ENCODE measurements around the gene SLC51A. TPM values are rescaled to one million over a fixed set of nuclear protein-coding genes. Genes with fewer than 3 reads are reported as not detected.

SLC51A gene
- total and polyA plus RNA-seq, 9 of the 15 experiments (the other 6 are each of a cell fraction or from before 2014, with no cell fraction given): 0.35 to 0.38 TPM; not detected in 7

GRCh38 chr3:196263819-196264218 lies 47.5 kb downstream of the SLC51A start:
- Histone ChIP-seq H3K79me2 (ENCODE audit: control insufficient read depth, insufficient read depth, low read length) (peaks cover 9% of the 10 kb centered on the region), H3K9me1 (ENCODE audit: control insufficient read depth, insufficient read depth, low read length) (no peaks in the 10 kb centered on the region), H3K27ac (ENCODE audit: extremely low read depth, low read depth, low read length) (no peak overlapping the region), H3K9me3 (replicated peaks; ENCODE audit: control insufficient read depth, insufficient read depth, low read depth, low read length) (no peaks in the 10 kb centered on the region), H3K27me3 (ENCODE audit: control insufficient read depth in 2 of 2, insufficient read depth in 2 of 2, low read length in 2 of 2) (no peaks in the 10 kb centered on the region), H3K36me3 (ENCODE audit: control insufficient read depth, insufficient read depth, low read length) (peaks cover 40% of the 10 kb centered on the region; the same call in 2 of the 3 replicates), H3K4me2 (ENCODE audit: insufficient read depth, low read length) (no peak overlapping the region), H3K4me1 (replicated peaks in 1 of 2; ENCODE audit: control insufficient read depth in 2 of 2, insufficient read depth in 2 of 2, low read length in 2 of 2) (peaks cover 6% of the 10 kb centered on the region in 2 experiments; a peak in 4 of 5 replicates), H2AFZ (ENCODE audit: low read depth, low read length) (no peak overlapping the region), H4K20me1 (replicated peaks; ENCODE audit: control insufficient read depth, insufficient read depth, low read length) (no peaks in the 10 kb centered on the region), H3K9ac (ENCODE audit: insufficient read depth in 1 of 2, low read depth in 2 of 2, low read length in 2 of 2) (no peak overlapping the region), H3K4me3 (no peak overlapping the region)
- intact Hi-C loops (cut with micrococcal nuclease) (no loop called here), in situ Hi-C loops (cut with MboI) (no loop called here)
- ChIA-PET CTCF (ENCODE audit: low intra/inter-chr PET ratio) (no interaction called here), POLR2A (interaction anchor here (0.5 to 1.0 kb wide), 2 partner anchors 12 to 248 kb away, joined by 3 to 6 read pairs; no protein-coding TSS in a partner anchor)
- no peak for DNase-seq (ENCODE audit: extremely low read depth in 1 of 4, low spot score in 3 of 4)
- ATAC-seq: no peak
- WGBS (ENCODE audit: insufficient coverage, low coverage, missing lambda C conversion rate): 84% methylated on average over 7 of the region's 7 CpGs
- FAIRE-seq: no peak
- BruUV-seq (replicated peaks): no TSS peak
- TF ChIP-seq BACH1 (tag; IDR thresholded peaks at IDR 0.05): no peak
- TF ChIP-seq SETDB1 (IDR thresholded peaks at IDR 0.05; ENCODE audit: low read length): no peak
- no peak for TF ChIP-seq CEBPG (CRISPR knock-in tag; IDR thresholded peaks at IDR 0.05)
- TF ChIP-seq CEBPG (tag; conservative IDR thresholded peaks at IDR 0.05 in 1 of 2, IDR thresholded peaks at IDR 0.05 in 1 of 2): no peak
- TF ChIP-seq NR4A1 (CRISPR knock-in tag; IDR thresholded peaks at IDR 0.05): no peak
- TF ChIP-seq NR4A1 (tag; IDR thresholded peaks at IDR 0.05): no peak
- TF ChIP-seq, protein P1, sequence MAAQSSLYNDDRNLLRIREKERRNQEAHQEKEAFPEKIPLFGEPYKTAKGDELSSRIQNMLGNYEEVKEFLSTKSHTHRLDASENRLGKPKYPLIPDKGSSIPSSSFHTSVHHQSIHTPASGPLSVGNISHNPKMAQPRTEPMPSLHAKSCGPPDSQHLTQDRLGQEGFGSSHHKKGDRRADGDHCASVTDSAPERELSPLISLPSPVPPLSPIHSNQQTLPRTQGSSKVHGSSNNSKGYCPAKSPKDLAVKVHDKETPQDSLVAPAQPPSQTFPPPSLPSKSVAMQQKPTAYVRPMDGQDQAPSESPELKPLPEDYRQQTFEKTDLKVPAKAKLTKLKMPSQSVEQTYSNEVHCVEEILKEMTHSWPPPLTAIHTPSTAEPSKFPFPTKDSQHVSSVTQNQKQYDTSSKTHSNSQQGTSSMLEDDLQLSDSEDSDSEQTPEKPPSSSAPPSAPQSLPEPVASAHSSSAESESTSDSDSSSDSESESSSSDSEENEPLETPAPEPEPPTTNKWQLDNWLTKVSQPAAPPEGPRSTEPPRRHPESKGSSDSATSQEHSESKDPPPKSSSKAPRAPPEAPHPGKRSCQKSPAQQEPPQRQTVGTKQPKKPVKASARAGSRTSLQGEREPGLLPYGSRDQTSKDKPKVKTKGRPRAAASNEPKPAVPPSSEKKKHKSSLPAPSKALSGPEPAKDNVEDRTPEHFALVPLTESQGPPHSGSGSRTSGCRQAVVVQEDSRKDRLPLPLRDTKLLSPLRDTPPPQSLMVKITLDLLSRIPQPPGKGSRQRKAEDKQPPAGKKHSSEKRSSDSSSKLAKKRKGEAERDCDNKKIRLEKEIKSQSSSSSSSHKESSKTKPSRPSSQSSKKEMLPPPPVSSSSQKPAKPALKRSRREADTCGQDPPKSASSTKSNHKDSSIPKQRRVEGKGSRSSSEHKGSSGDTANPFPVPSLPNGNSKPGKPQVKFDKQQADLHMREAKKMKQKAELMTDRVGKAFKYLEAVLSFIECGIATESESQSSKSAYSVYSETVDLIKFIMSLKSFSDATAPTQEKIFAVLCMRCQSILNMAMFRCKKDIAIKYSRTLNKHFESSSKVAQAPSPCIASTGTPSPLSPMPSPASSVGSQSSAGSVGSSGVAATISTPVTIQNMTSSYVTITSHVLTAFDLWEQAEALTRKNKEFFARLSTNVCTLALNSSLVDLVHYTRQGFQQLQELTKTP (IDR thresholded peaks at IDR 0.05; ENCODE audit: low read depth in 1 of 2, partially characterized antibody in 2 of 2): no peak
- no peak for TF ChIP-seq ZNF311 (CRISPR knock-in tag; IDR thresholded peaks at IDR 0.05)
- no peak for TF ChIP-seq NELFE (IDR thresholded peaks at IDR 0.05; ENCODE audit: insufficient read depth, insufficient read length)
- no peak for TF ChIP-seq NCOA1 (IDR thresholded peaks at IDR 0.05; ENCODE audit: low read depth)
- TF ChIP-seq, protein P2, sequence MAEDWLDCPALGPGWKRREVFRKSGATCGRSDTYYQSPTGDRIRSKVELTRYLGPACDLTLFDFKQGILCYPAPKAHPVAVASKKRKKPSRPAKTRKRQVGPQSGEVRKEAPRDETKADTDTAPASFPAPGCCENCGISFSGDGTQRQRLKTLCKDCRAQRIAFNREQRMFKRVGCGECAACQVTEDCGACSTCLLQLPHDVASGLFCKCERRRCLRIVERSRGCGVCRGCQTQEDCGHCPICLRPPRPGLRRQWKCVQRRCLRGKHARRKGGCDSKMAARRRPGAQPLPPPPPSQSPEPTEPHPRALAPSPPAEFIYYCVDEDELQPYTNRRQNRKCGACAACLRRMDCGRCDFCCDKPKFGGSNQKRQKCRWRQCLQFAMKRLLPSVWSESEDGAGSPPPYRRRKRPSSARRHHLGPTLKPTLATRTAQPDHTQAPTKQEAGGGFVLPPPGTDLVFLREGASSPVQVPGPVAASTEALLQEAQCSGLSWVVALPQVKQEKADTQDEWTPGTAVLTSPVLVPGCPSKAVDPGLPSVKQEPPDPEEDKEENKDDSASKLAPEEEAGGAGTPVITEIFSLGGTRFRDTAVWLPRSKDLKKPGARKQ (CRISPR knock-in tag; IDR thresholded peaks at IDR 0.05): no peak
- TF ChIP-seq POLR2A (conservative IDR thresholded peaks at IDR 0.05): no peak
- no peak for TF ChIP-seq POU5F1 (IDR thresholded peaks at IDR 0.05; ENCODE audit: borderline replicate concordance, low read depth, low read length, partially characterized antibody)
- TF ChIP-seq ZNF830 (CRISPR knock-in tag; IDR thresholded peaks at IDR 0.05): no peak
- no peak for TF ChIP-seq KDM1A (IDR thresholded peaks at IDR 0.05)

Measured in K562 (cell line).